BLaER1 (cell line): Measurements from ENCODE around the gene ENDOV.

ENCODE experiments used
- H3K27ac ChIP-seq: shearing (Covaris generic); formaldehyde crosslinking; 2 replicates; pipeline ENCODE4 v1.8.1; 2022
- H3K27me3 ChIP-seq: shearing (Covaris generic); formaldehyde crosslinking; 2 replicates; pipeline ENCODE4 v1.8.1; 2022
- H3K36me3 ChIP-seq: shearing (Covaris generic); formaldehyde crosslinking; 2 replicates; pipeline ENCODE4 v1.8.1; 2022
- H3K4me1 ChIP-seq: shearing (Covaris generic); formaldehyde crosslinking; 2 replicates; pipeline ENCODE4 v1.8.1; 2022
- H3K4me2 ChIP-seq: shearing (Covaris generic); formaldehyde crosslinking; 2 replicates; pipeline ENCODE4 v1.8.1; 2022
- H3K4me3 ChIP-seq: shearing (Covaris generic); formaldehyde crosslinking; 2 replicates; pipeline ENCODE4 v1.8.1; 2022
- H3K9ac ChIP-seq: shearing (Covaris generic); formaldehyde crosslinking; 2 replicates; pipeline ENCODE4 v1.8.1; 2022
- H3K9me3 ChIP-seq: shearing (Covaris generic); formaldehyde crosslinking; 2 replicates; pipeline ENCODE4 v1.8.1; 2022
- H4K20me1 ChIP-seq: shearing (Covaris generic); formaldehyde crosslinking; 2 replicates; pipeline ENCODE4 v1.8.1; 2022
- Cebpa-rat ChIP-seq: shearing (Covaris generic); IDR thresholded peaks from 2 replicates; pipeline ENCODE4 v1.8.1; 2022

Gene ENDOV

GRCh38 chr17:80461528-80462160 is 46.7 kb downstream of the ENDOV start:
- TF ChIP-seq Cebpa-rat: no peak

GRCh38 chr17:80463784-80464400 is 48.9 kb downstream of the ENDOV start:
- no peak overlapping the region for H3K9ac ChIP-seq
- H3K9me3 ChIP-seq: no peaks in the 10 kb centered on the region
- no peaks in the 10 kb centered on the region for H3K36me3 ChIP-seq
- TF ChIP-seq Cebpa-rat: no peak
- H3K4me3 ChIP-seq: no peak overlapping the region
- peaks cover 57% of the 10 kb centered on the region for H3K27me3 ChIP-seq
- H3K27ac ChIP-seq: no peak overlapping the region
- H3K4me1 ChIP-seq: peaks cover 16% of the 10 kb centered on the region
- H4K20me1 ChIP-seq: peaks cover 16% of the 10 kb centered on the region; the same call in 1 of the 2 replicates
- no peak overlapping the region for H3K4me2 ChIP-seq

More at GRCh38 chr17:80461528-80462160, 46.7 kb downstream of the ENDOV start:
- Histone ChIP-seq H4K20me1 (peaks cover 7% of the 10 kb centered on the region; the same call in 1 of the 2 replicates), H3K4me3 (no peak overlapping the region), H3K36me3 (no peaks in the 10 kb centered on the region), H3K9ac (no peak overlapping the region), H3K4me2 (peak overlapping the region; percentile 26; the same call in 1 of the 2 replicates), H3K27me3 (peaks cover 56% of the 10 kb centered on the region), H3K27ac (no peak overlapping the region), H3K9me3 (no peaks in the 10 kb centered on the region), H3K4me1 (peaks cover 26% of the 10 kb centered on the region)

GRCh38 chr17:80464486-80464885 is 49.5 kb downstream of the ENDOV start:
- H3K4me3 ChIP-seq: no peak overlapping the region
- peaks cover 22% of the 10 kb centered on the region for H3K4me1 ChIP-seq
- no peak for TF ChIP-seq Cebpa-rat
- H3K36me3 ChIP-seq: no peaks in the 10 kb centered on the region
- H3K9me3 ChIP-seq: no peaks in the 10 kb centered on the region
- H3K4me2 ChIP-seq: no peak overlapping the region
- H3K27me3 ChIP-seq: peaks cover 60% of the 10 kb centered on the region
- peaks cover 20% of the 10 kb centered on the region; the same call in 1 of the 2 replicates for H4K20me1 ChIP-seq
- no peak overlapping the region for H3K27ac ChIP-seq
- no peak overlapping the region for H3K9ac ChIP-seq

GRCh38 chr17:80465327-80465974 is 50.5 kb downstream of the ENDOV start:
- Histone ChIP-seq H3K4me3 (no peak overlapping the region), H3K27me3 (peaks cover 70% of the 10 kb centered on the region), H3K36me3 (no peaks in the 10 kb centered on the region), H3K9ac (no peak overlapping the region), H4K20me1 (peaks cover 23% of the 10 kb centered on the region; the same call in 1 of the 2 replicates), H3K9me3 (no peaks in the 10 kb centered on the region), H3K4me2 (no peak overlapping the region), H3K4me1 (peaks cover 22% of the 10 kb centered on the region), H3K27ac (no peak overlapping the region)
- TF ChIP-seq Cebpa-rat: no peak

GRCh38 chr17:80466188-80466705 is 51.3 kb downstream of the ENDOV start:
- TF ChIP-seq Cebpa-rat: no peak
- Histone ChIP-seq H3K36me3 (no peaks in the 10 kb centered on the region), H3K9ac (no peak overlapping the region), H3K4me1 (peaks cover 22% of the 10 kb centered on the region), H3K9me3 (no peaks in the 10 kb centered on the region), H3K4me3 (no peak overlapping the region), H3K27me3 (peaks cover 78% of the 10 kb centered on the region), H3K4me2 (no peak overlapping the region), H3K27ac (no peak overlapping the region), H4K20me1 (peaks cover 23% of the 10 kb centered on the region; the same call in 1 of the 2 replicates)

GRCh38 chr17:80468242-80468641 is 53.3 kb downstream of the ENDOV start:
- H3K27me3 ChIP-seq: peaks cover 87% of the 10 kb centered on the region
- no peak for TF ChIP-seq Cebpa-rat
- H4K20me1 ChIP-seq: peaks cover 30% of the 10 kb centered on the region; the same call in 1 of the 2 replicates

GRCh38 chr17:80468781-80469493 is 54.0 kb downstream of the ENDOV start:
- Histone ChIP-seq H3K9ac (no peak overlapping the region), H3K27me3 (peaks cover 94% of the 10 kb centered on the region), H3K4me2 (peak overlapping the region; percentile 19), H3K4me3 (no peak overlapping the region), H3K36me3 (no peaks in the 10 kb centered on the region), H3K4me1 (peaks cover 23% of the 10 kb centered on the region), H3K9me3 (no peaks in the 10 kb centered on the region), H4K20me1 (peaks cover 37% of the 10 kb centered on the region; the same call in 1 of the 2 replicates), H3K27ac (no peak overlapping the region)
- TF ChIP-seq Cebpa-rat: no peak

More at GRCh38 chr17:80468242-80468641, 53.3 kb downstream of the ENDOV start:
- no peak overlapping the region for H3K4me3 ChIP-seq
- no peak overlapping the region for H3K27ac ChIP-seq
- H3K9me3 ChIP-seq: no peaks in the 10 kb centered on the region
- H3K4me2 ChIP-seq: no peak overlapping the region
- no peak overlapping the region for H3K9ac ChIP-seq
- H3K36me3 ChIP-seq: no peaks in the 10 kb centered on the region
- H3K4me1 ChIP-seq: peaks cover 24% of the 10 kb centered on the region

GRCh38 chr17:80469667-80470066 is 54.7 kb downstream of the ENDOV start:
- no peak overlapping the region for H3K4me3 ChIP-seq
- peaks cover 44% of the 10 kb centered on the region; the same call in 1 of the 2 replicates for H4K20me1 ChIP-seq
- peaks cover 100% of the 10 kb centered on the region for H3K27me3 ChIP-seq
- H3K27ac ChIP-seq: no peak overlapping the region
- H3K36me3 ChIP-seq: no peaks in the 10 kb centered on the region
- peak overlapping the region; percentile 19; the same call in 1 of the 2 replicates for H3K4me2 ChIP-seq
- peaks cover 30% of the 10 kb centered on the region for H3K4me1 ChIP-seq
- no peaks in the 10 kb centered on the region for H3K9me3 ChIP-seq
- no peak overlapping the region for H3K9ac ChIP-seq
- no peak for TF ChIP-seq Cebpa-rat

- TF ChIP-seq Cebpa-rat: no peak
- Histone ChIP-seq H4K20me1 (peaks cover 54% of the 10 kb centered on the region), H3K4me2 (no peak overlapping the region), H3K4me3 (no peak overlapping the region), H3K27me3 (peaks cover 100% of the 10 kb centered on the region), H3K4me1 (peaks cover 39% of the 10 kb centered on the region), H3K9ac (no peak overlapping the region), H3K36me3 (no peaks in the 10 kb centered on the region), H3K9me3 (no peaks in the 10 kb centered on the region), H3K27ac (no peak overlapping the region)
Measured at GRCh38 chr17:80470603-80471002, 55.6 kb downstream of the ENDOV start.
